WERI-Rb-1 (cell line): ENCODE measurements around the gene CHPT1.

Experiments
- DNase-seq: peaks from one replicate; pipeline ENCODE4 v3.0.0-alpha.2; 2020
- H3K27ac ChIP-seq: fragments of 250-450 bp; sonication (Bioruptor Pico); 2 replicates; pipeline ENCODE4 v1.5.1; 2020; ENCODE audit warnings: mild to moderate bottlenecking, moderate library complexity
- H3K27me3 ChIP-seq: fragments of 250-450 bp; sonication (Bioruptor Pico); 2 replicates; pipeline ENCODE4 v1.5.1; 2021; ENCODE audit warnings: mild to moderate bottlenecking, low read depth, moderate library complexity; ENCODE audit not compliant: insufficient read depth, severe bottlenecking
- H3K36me3 ChIP-seq: fragments of 250-450 bp; sonication (Bioruptor Pico); 2 replicates; pipeline ENCODE4 v1.5.1; 2020; ENCODE audit warnings: mild to moderate bottlenecking, moderate library complexity
- H3K4me3 ChIP-seq: 2 replicates; pipeline ENCODE4 v1.5.1; 2011; ENCODE audit warnings: low read depth, mild to moderate bottlenecking, control low read depth, low read length
- H3K9me3 ChIP-seq: fragments of 250-450 bp; sonication (Bioruptor Pico); 2 replicates; pipeline ENCODE4 v1.5.1; 2021; ENCODE audit warnings: mild to moderate bottlenecking, moderate library complexity; ENCODE audit not compliant: severe bottlenecking
- TF ChIP-seq, protein P1 (sequence below): IDR thresholded peaks from 2 replicates; pipeline ENCODE4 v1.5.1; 2011; ENCODE audit warnings: low read depth, mild to moderate bottlenecking, control low read depth, inconsistent platforms, low read length

Gene CHPT1

DNA sequence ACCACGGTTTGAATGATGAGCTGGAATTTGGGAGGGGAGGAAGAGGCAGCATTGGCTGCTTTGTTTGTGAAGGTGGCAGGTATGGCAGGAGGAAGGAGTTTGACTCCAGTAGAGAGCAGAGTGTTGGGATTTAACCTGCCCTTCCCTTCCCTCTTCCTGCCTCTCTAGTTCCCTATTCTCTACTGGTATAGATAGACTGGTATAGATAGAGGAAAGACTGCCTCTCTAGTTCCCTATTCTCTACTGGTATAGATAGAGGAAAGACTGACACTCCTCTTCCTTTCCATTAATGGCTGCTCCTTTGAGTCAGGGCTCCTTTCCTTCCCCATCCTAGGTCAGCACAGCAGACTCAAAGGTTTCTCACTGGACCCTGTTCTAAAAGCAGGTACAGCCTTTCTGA is 50.3 kb downstream of the CHPT1 start:
- TF ChIP-seq, protein P1, sequence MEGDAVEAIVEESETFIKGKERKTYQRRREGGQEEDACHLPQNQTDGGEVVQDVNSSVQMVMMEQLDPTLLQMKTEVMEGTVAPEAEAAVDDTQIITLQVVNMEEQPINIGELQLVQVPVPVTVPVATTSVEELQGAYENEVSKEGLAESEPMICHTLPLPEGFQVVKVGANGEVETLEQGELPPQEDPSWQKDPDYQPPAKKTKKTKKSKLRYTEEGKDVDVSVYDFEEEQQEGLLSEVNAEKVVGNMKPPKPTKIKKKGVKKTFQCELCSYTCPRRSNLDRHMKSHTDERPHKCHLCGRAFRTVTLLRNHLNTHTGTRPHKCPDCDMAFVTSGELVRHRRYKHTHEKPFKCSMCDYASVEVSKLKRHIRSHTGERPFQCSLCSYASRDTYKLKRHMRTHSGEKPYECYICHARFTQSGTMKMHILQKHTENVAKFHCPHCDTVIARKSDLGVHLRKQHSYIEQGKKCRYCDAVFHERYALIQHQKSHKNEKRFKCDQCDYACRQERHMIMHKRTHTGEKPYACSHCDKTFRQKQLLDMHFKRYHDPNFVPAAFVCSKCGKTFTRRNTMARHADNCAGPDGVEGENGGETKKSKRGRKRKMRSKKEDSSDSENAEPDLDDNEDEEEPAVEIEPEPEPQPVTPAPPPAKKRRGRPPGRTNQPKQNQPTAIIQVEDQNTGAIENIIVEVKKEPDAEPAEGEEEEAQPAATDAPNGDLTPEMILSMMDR = no peak
- Histone ChIP-seq H3K27me3 (no peaks in the 10 kb centered on the region), H3K36me3 (peaks cover 4% of the 10 kb centered on the region; the same call in 1 of the 2 replicates), H3K9me3 (no peaks in the 10 kb centered on the region), H3K4me3 (no peak overlapping the region), H3K27ac (no peak overlapping the region)
- DNase-seq = no peak

DNA sequence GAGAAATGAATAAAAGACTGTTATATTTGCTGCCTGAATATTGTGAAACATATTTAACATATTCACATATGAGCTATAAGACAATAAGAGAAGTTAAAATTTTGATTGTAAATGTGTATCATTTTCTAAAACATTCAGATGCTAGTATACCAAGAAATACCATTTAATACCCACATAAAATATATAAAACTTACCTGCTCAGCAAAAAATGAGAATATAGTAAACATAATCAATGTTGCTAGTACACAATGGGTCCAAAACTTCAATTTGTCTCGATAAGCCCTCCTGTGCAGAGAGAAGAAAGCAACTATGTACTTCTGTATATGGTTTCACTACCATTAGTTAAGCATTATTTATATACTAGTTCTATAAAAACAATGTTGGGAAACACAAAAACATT is 51.5 kb downstream of the CHPT1 start:
- no peaks in the 10 kb centered on the region for H3K27me3 ChIP-seq
- H3K27ac ChIP-seq = no peak overlapping the region
- TF ChIP-seq, protein P1 = no peak
- no peaks in the 10 kb centered on the region for H3K9me3 ChIP-seq
- H3K36me3 ChIP-seq = peaks cover 4% of the 10 kb centered on the region; the same call in 1 of the 2 replicates
- no peak for DNase-seq
- no peak overlapping the region for H3K4me3 ChIP-seq

DNA sequence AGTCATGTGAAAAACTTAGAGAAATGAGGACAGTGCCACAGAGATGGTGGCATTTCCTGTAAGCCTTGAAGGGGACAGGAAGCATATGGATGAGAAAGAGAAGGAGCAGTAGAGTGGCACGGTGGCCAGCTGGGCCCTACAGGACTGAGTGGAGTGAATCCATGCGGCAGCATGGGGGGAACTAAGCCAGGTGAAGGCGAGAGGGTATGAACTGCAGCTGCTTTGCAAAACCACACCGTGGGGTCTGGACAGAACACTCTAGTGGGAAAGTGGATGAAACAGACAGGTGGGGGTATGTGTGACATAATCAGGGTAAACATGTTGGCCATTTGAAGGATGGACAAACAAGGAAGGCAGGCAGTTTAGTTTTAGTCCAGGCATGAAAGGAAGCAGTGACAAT is 52.2 kb downstream of the CHPT1 start:
- no peak overlapping the region for H3K27ac ChIP-seq
- no peak for DNase-seq
- H3K9me3 ChIP-seq = no peaks in the 10 kb centered on the region
- TF ChIP-seq, protein P1 = no peak
- no peaks in the 10 kb centered on the region for H3K27me3 ChIP-seq
- H3K36me3 ChIP-seq = no peaks in the 10 kb centered on the region; the same call in 1 of the 2 replicates
- H3K4me3 ChIP-seq = no peak overlapping the region

DNA sequence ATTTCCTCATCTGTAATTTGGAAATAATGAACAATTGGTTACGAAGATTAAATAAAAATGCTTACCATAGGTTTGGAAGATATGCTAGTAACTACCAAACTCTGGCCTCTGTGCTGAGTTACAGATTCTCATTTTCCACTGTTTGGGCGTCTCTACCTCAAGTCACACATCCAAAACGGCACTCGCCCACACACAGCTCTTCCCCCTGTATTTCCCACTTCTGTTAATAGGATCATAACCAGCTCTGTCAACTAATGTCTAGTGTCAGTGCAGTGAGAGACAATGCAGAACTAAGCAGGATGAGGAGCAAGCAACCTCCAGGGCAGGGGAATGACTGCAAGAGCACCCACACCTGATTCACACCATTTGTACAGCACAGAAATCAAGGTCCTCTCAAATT is 52.7 kb downstream of the CHPT1 start:
- Histone ChIP-seq H3K9me3 (no peaks in the 10 kb centered on the region), H3K36me3 (no peaks in the 10 kb centered on the region; the same call in 1 of the 2 replicates), H3K4me3 (no peak overlapping the region), H3K27me3 (no peaks in the 10 kb centered on the region), H3K27ac (no peak overlapping the region)
- TF ChIP-seq, protein P1 = no peak
- no peak for DNase-seq

DNA sequence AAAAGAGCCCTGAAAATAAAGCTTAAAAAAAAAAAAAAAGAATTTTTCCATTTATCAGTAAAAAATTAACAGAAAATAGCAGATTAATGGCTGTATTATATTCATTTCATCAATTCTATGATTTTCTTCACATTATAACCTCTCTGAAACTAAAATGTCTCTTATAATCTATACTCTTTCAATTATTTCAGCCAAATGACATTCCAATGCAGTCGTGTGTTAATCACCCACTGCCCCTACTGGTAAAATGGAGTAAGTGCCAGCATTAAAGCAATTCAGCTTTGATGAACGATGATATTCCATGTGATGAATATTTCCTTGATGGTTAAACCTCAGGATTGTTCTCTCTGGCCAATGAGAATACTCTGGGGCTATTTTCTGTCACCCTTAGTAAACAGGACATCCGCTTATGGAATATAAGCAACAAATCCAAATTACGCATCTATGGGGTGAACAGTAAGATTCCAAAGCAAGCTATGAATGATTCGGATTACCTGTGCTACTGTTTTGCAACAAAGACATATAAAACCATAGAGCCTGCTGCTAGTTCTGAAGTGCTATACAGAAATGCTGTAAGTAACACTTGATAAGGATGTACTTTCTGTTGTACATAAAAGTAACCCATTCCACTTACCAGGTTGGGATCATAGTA is 62.1 kb downstream of the CHPT1 start:
- TF ChIP-seq, protein P1 = peak; percentile 44; the same call in 1 of the 2 replicates
- no peaks in the 10 kb centered on the region for H3K9me3 ChIP-seq
- no peak for DNase-seq
- H3K27me3 ChIP-seq = no peaks in the 10 kb centered on the region
- H3K36me3 ChIP-seq = no peaks in the 10 kb centered on the region
- H3K4me3 ChIP-seq = no peak overlapping the region
- no peak overlapping the region for H3K27ac ChIP-seq

DNA sequence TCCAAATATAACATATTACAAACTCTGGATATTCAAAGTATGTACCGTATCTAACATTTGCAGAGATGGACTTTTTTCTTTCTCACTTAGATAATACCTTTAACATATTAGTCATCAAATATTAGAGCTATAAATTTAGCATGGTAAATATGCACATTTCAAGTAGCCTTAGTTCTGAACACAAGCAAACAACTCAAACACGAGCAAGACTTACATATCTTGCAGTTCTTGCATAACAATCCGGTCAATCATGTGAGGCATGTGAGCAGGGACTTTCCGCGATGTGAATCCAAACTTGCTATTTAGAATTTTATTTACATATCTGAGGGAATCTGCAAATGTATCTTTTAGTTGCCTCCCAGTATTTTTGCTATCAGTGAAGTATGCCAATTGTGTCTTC is 63.9 kb downstream of the CHPT1 start:
- no peaks in the 10 kb centered on the region for H3K27me3 ChIP-seq
- H3K9me3 ChIP-seq = no peaks in the 10 kb centered on the region
- H3K36me3 ChIP-seq = no peaks in the 10 kb centered on the region
- no peak for DNase-seq
- H3K4me3 ChIP-seq = no peak overlapping the region
- TF ChIP-seq, protein P1 = no peak
- H3K27ac ChIP-seq = no peak overlapping the region
